Measurements from ENCODE around the gene GBGT1. TPM values are rescaled to one million over a fixed set of nuclear protein-coding genes. Genes with fewer than 3 reads are reported as not detected.

GBGT1 gene
- total and polyA plus RNA-seq, 2 donors (not counting 1 experiment from before 2014, with no cell fraction given): 19.6 to 52.7 TPM

DNA sequence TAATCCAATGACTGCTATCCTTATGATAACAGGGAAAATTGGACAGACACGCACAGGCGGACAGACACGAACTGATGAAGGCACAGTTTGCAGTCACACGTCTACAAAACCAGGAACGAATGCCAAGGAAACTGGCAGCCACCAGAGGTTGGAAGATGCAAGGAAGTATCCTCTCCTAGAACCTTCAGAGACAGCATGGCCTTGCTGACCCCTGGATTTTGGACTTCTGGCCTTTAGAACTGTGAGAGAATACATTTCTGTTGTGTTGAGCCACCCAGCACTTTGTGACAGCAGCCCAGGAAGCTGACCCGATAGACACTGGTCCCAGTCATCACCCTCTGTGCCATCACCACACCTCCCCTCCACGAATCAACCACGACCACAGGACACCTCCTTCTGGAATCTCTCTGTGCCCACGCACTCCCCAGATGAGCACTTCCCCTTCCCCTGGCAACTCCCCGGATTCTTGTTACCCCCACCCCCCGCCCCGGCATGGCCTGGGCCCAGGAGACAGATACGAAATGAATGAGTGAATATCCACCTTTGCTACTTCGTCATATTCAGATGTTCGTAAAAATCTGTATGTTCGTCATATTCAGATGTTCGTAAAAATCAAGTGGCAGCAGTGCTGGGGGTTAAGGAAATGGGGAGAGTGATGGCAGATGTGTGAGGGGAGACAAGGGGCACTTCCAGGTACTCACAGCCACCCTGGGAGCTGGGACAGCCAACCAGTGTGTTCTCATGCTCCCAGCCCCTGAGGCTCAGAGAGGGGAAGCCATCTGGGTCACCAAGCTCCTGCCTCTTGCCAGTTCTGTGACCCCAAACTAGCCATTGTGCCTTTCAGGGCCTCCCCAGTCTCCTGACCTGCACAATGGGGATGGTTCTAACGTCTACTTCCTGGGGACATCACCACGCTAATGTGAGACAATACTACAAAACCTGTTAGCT lies 18.5 kb downstream of the GBGT1 start:
- Histone ChIP-seq H3K4me3 (ENCODE audit: control extremely low read depth in 1 of 5, extremely low read depth in 1 of 5, insufficient read depth in 1 of 5, low read depth in 2 of 5, low read length in 4 of 5) (peak overlapping the region in 3 of 5 experiments; percentile 20 to 43 (median 34)), H3K9me3 (ENCODE audit: control extremely low read depth in 1 of 3, control insufficient read depth in 2 of 3, insufficient read depth in 1 of 3, low read length in 2 of 3) (no peaks in the 10 kb centered on the region), H3K27ac (ENCODE audit: low read length in 2 of 2) (peak overlapping the region; percentile 43 to 67), H2AFZ (ENCODE audit: insufficient read depth, low read depth, low read length, poor library complexity, severe bottlenecking) (no peak overlapping the region), H3K27me3 (replicated peaks in 1 of 4; ENCODE audit: control extremely low read depth in 1 of 4, control insufficient read depth in 3 of 4, insufficient read depth in 4 of 4, low read length in 3 of 4) (no peaks in the 10 kb centered on the region), H3K4me2 (replicated peaks; ENCODE audit: low read depth, low read length, poor library complexity, severe bottlenecking) (peak overlapping the region; percentile 85), H3K36me3 (replicated peaks in 1 of 2; ENCODE audit: control extremely low read depth in 1 of 2, control insufficient read depth in 1 of 2, extremely low read depth in 1 of 2, insufficient read depth in 2 of 2, low read length in 1 of 2) (no peaks in the 10 kb centered on the region), H3K79me2 (ENCODE audit: control insufficient read depth, insufficient read depth, low read length) (peaks cover 79% of the 10 kb centered on the region), H4K20me1 (ENCODE audit: control insufficient read depth, insufficient read depth, low read length, poor library complexity, severe bottlenecking) (peaks cover 68% of the 10 kb centered on the region), H3K4me1 (ENCODE audit: control insufficient read depth in 2 of 2, insufficient read depth in 2 of 2, low read length in 2 of 2) (peaks cover 29 to 63% of the 10 kb centered on the region in 2 donors), H3K9ac (ENCODE audit: low read length) (peak overlapping the region; percentile 52)
- no peaks in the 10 kb centered on the region for H3K27me3 Mint-ChIP-seq
- POLR2A ChIA-PET: interaction anchor here (0.5 to 1.9 kb wide), 8 partner anchors 9 to 115 kb away, joined by 3 to 22 read pairs (median 6); partner anchors contain the start of genes GTF3C5 and RALGDS
- CTCF ChIA-PET: interaction anchor here (0.6 to 12.7 kb wide), 18 partner anchors 8 to 736 kb away, joined by 3 to 599 read pairs (median 6); partner anchors contain the start of genes GTF3C5 and RALGDS
- peak overlapping the region; percentile 86 for H3K27ac Mint-ChIP-seq
- H3K4me1 Mint-ChIP-seq: peaks cover 68% of the 10 kb centered on the region
- WGBS (ENCODE audit: insufficient coverage): 82% methylated on average over 15 of the region's 19 CpGs
- DNase-seq (peak; percentile 32), ATAC-seq (ENCODE audit: low read depth) (no peak)
- no peaks in the 10 kb centered on the region for H3K9me3 Mint-ChIP-seq (ENCODE audit: insufficient read depth)
- intact Hi-C loops (cut with micrococcal nuclease): loop anchor here (1.0 to 5.0 kb wide), 8 partner anchors 12 to 922 kb away; partner anchors contain the start of genes BRD3, GTF3C5 and RALGDS
- no peak for TF ChIP-seq EZH2 (IDR thresholded peaks at IDR 0.05; ENCODE audit: borderline replicate concordance, insufficient read depth, low read depth, low read length, poor library complexity, severe bottlenecking)
- TF ChIP-seq, protein P1, sequence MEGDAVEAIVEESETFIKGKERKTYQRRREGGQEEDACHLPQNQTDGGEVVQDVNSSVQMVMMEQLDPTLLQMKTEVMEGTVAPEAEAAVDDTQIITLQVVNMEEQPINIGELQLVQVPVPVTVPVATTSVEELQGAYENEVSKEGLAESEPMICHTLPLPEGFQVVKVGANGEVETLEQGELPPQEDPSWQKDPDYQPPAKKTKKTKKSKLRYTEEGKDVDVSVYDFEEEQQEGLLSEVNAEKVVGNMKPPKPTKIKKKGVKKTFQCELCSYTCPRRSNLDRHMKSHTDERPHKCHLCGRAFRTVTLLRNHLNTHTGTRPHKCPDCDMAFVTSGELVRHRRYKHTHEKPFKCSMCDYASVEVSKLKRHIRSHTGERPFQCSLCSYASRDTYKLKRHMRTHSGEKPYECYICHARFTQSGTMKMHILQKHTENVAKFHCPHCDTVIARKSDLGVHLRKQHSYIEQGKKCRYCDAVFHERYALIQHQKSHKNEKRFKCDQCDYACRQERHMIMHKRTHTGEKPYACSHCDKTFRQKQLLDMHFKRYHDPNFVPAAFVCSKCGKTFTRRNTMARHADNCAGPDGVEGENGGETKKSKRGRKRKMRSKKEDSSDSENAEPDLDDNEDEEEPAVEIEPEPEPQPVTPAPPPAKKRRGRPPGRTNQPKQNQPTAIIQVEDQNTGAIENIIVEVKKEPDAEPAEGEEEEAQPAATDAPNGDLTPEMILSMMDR (IDR thresholded peaks at IDR 0.05): no peak
- peak overlapping the region; percentile 84 for H3K4me3 Mint-ChIP-seq

Data from B cell (primary cell).